Astrocyte (in vitro differentiated cells and primary cell): ENCODE data around the gene TPM3.

Experiments
- EZH2 ChIP-seq: IDR thresholded peaks from 2 replicates; pipeline ENCODE4 v1.6.1; 2012; ENCODE audit warnings: mild to moderate bottlenecking, low read length, inconsistent platforms; ENCODE audit not compliant: insufficient read depth
- TF ChIP-seq, protein P1 (sequence below): IDR thresholded peaks from 2 replicates; pipeline ENCODE4 v1.5.1; 2011; ENCODE audit warnings: low read depth, mild to moderate bottlenecking, inconsistent platforms, low read length, moderate library complexity; ENCODE audit not compliant: insufficient read depth

DNA sequence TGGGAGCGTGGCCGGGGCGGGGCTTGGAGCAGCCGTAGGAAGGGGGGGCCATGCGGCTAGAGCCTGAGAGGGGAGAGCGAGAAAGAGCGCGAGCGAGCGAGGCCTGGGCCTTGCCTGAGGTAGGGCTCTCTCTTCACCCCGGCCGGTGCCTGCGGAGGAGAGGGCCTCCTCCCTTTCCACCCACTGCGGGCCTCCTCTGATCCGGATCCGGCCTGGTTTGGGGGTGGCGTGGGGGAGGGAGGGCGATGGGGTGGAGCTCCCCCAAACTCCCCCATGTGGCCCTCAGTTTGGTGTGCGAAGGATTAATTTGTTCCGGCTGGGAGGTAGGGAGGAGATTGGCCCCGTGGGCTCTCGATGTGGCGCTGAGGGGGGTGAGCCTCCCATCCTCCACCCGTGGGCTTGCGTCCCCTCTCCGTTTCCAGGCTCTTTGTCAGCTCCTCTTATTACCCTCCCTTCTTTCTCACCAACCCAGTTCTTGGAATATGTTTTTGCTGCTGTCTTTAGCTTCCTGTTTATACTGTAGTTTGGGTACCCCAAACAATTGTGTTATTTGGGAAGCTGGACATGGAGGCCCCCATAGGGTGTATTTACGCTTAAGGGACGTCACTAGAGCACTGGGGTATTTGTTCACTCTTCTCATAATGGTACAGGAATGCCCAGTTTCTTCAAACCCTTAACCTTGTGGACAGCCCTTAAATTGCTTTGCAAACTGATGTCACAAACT, 29.5 kb upstream of the TPM3 start:
- TF ChIP-seq, protein P1, sequence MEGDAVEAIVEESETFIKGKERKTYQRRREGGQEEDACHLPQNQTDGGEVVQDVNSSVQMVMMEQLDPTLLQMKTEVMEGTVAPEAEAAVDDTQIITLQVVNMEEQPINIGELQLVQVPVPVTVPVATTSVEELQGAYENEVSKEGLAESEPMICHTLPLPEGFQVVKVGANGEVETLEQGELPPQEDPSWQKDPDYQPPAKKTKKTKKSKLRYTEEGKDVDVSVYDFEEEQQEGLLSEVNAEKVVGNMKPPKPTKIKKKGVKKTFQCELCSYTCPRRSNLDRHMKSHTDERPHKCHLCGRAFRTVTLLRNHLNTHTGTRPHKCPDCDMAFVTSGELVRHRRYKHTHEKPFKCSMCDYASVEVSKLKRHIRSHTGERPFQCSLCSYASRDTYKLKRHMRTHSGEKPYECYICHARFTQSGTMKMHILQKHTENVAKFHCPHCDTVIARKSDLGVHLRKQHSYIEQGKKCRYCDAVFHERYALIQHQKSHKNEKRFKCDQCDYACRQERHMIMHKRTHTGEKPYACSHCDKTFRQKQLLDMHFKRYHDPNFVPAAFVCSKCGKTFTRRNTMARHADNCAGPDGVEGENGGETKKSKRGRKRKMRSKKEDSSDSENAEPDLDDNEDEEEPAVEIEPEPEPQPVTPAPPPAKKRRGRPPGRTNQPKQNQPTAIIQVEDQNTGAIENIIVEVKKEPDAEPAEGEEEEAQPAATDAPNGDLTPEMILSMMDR = no peak
- TF ChIP-seq EZH2 = no peak
